C4-2B (cell line): Measurements from ENCODE around the gene NFKBIE.

ENCODE experiments used
- CTCF ChIP-seq: fragments of 450-650 bp; conservative IDR thresholded peaks from 2 replicates; pipeline ENCODE4 v1.5.1; 2017; ENCODE audit warnings: mild to moderate bottlenecking
- ZFX ChIP-seq: fragments of 450-650 bp; IDR thresholded peaks from 2 replicates; pipeline ENCODE4 v1.6.1; 2017

GRCh38 chr6:44300292-44300823 lies 35.0 kb upstream of the NFKBIE start:
- TF ChIP-seq CTCF (no peak), ZFX (no peak)
